Type B pancreatic cell (in vitro differentiated cells): ENCODE results near the gene ZNF555. TPM values are rescaled to one million over a fixed set of nuclear protein-coding genes. Genes with fewer than 3 reads are reported as not detected.

Source experiments
- DNase-seq: peaks from one replicate; pipeline ENCODE4 v3.0.0; 2021; ENCODE audit warnings: mixed read lengths; ENCODE audit not compliant: unreplicated experiment; ENCODE audit errors: extremely low spot score
- H3K27ac Mint-ChIP-seq: 2 replicates; pipeline ENCODE4 v1.8.0; 2021; ENCODE audit warnings: mild to moderate bottlenecking, mixed read lengths
- H3K27me3 Mint-ChIP-seq: 2 replicates; pipeline ENCODE4 v1.8.0; 2021; ENCODE audit warnings: mixed read lengths
- H3K36me3 Mint-ChIP-seq: 2 replicates; pipeline ENCODE4 v1.8.0; 2021; ENCODE audit warnings: mixed read lengths
- H3K4me1 Mint-ChIP-seq: one replicate; pipeline ENCODE4 v1.8.0; 2021; ENCODE audit warnings: mixed read lengths; ENCODE audit not compliant: unreplicated experiment
- H3K4me3 Mint-ChIP-seq: 2 replicates; pipeline ENCODE4 v1.8.0; 2021; ENCODE audit warnings: mild to moderate bottlenecking, mixed read lengths
- H3K9me3 Mint-ChIP-seq: 2 replicates; pipeline ENCODE4 v1.8.0; 2021; ENCODE audit warnings: mixed read lengths
- total RNA-seq: library from RNA; stranded (reverse); gene quantifications from 2 replicates; pipeline ENCODE4 v1.2.1, GENCODE V29; 2021; ENCODE audit warnings: low replicate concordance
- TF ChIP-seq, protein P1 (sequence below): fragments of 200-600 bp; sonication (generic); conservative IDR thresholded peaks from 2 replicates; pipeline ENCODE4 v1.5.0; 2021; ENCODE audit warnings: antibody characterized with exemption, mild to moderate bottlenecking

ZNF555 gene
- total RNA-seq, 1 donor from 2014 or later: 9.7 TPM

DNA sequence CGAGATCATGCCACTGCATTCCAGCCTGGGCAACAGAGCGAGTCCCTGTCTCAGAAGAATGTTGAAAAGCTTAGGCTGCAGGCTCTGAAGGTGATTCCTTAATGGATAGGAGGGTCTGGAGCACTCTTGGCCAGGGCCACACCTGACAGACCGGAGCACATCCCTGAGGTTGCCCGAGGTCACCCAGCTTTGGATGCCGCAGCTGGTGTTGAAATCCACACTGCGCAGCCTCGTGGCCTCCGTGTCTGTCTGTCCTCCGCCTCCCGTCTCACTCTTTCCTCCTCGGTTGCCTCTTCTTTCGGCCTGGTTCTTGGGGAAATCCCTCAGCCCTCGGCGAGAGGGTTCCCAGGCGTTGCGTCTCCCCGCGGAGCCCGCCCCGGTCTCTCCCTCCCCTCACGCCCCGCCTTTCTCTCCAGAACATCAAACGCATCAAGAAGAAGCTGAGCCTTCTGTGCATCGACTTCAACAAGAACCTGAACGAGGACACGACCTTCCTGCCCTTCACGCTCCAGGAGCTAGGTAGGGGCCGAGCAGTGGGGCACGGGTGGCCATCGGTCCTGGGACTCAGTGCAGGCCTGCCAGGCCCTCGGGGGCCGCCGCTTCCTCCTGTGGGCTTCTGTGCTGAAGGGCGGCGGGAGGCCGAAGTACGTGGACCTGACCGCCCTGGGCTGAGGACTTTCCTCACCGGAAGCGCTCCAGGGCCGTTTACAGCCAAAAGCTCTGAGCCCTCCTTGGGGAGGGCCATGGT is 41.8 kb upstream of the ZNF555 start:
- Mint-ChIP-seq H3K36me3 (peaks cover 9% of the 10 kb centered on the region), H3K27me3 (no peaks in the 10 kb centered on the region), H3K4me1 (no peaks in the 10 kb centered on the region), H3K9me3 (no peaks in the 10 kb centered on the region), H3K4me3 (no peak overlapping the region), H3K27ac (no peak overlapping the region)
- TF ChIP-seq, protein P1, sequence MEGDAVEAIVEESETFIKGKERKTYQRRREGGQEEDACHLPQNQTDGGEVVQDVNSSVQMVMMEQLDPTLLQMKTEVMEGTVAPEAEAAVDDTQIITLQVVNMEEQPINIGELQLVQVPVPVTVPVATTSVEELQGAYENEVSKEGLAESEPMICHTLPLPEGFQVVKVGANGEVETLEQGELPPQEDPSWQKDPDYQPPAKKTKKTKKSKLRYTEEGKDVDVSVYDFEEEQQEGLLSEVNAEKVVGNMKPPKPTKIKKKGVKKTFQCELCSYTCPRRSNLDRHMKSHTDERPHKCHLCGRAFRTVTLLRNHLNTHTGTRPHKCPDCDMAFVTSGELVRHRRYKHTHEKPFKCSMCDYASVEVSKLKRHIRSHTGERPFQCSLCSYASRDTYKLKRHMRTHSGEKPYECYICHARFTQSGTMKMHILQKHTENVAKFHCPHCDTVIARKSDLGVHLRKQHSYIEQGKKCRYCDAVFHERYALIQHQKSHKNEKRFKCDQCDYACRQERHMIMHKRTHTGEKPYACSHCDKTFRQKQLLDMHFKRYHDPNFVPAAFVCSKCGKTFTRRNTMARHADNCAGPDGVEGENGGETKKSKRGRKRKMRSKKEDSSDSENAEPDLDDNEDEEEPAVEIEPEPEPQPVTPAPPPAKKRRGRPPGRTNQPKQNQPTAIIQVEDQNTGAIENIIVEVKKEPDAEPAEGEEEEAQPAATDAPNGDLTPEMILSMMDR: no peak
- no peak for DNase-seq

DNA sequence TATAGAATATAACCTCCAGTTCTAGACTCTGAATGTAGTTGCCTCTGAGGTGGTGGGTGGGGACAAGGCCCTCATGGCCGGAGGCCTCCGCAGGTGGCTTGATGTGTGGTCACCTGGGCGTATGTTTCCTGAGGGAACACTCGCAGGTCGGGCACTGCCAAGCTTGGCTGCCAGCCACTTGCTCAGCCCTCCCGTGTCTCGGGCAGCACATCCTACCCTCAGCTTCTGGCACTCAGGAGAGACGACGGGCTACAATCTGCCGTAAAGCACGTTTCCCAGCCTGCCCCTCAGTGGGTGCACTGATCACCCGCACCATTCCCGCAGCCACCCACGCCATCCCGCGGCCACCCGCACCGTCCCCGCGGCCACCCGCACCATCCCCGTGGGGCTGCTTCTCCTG is 40.8 kb upstream of the ZNF555 start:
- Mint-ChIP-seq H3K9me3 (no peaks in the 10 kb centered on the region), H3K27me3 (no peaks in the 10 kb centered on the region), H3K4me1 (no peaks in the 10 kb centered on the region), H3K36me3 (peaks cover 9% of the 10 kb centered on the region), H3K27ac (no peak overlapping the region), H3K4me3 (no peak overlapping the region)
- TF ChIP-seq, protein P1: no peak
- no peak for DNase-seq

GRCh38 chr19:2802826-2803225 is 38.4 kb upstream of the ZNF555 start:
- Mint-ChIP-seq H3K36me3 (peaks cover 9% of the 10 kb centered on the region), H3K9me3 (no peaks in the 10 kb centered on the region), H3K27ac (no peak overlapping the region), H3K4me1 (no peaks in the 10 kb centered on the region), H3K27me3 (no peaks in the 10 kb centered on the region), H3K4me3 (no peak overlapping the region)
- TF ChIP-seq, protein P1: no peak
- no peak for DNase-seq

- no peaks in the 10 kb centered on the region for H3K27me3 Mint-ChIP-seq
- H3K9me3 Mint-ChIP-seq: no peaks in the 10 kb centered on the region
- no peak overlapping the region for H3K27ac Mint-ChIP-seq
- TF ChIP-seq, protein P1: no peak
- no peaks in the 10 kb centered on the region for H3K4me1 Mint-ChIP-seq
- DNase-seq: no peak
- H3K4me3 Mint-ChIP-seq: no peak overlapping the region
- peaks cover 9% of the 10 kb centered on the region for H3K36me3 Mint-ChIP-seq
Observed at GRCh38 chr19:2803486-2804155, 37.7 kb upstream of the ZNF555 start.

DNA sequence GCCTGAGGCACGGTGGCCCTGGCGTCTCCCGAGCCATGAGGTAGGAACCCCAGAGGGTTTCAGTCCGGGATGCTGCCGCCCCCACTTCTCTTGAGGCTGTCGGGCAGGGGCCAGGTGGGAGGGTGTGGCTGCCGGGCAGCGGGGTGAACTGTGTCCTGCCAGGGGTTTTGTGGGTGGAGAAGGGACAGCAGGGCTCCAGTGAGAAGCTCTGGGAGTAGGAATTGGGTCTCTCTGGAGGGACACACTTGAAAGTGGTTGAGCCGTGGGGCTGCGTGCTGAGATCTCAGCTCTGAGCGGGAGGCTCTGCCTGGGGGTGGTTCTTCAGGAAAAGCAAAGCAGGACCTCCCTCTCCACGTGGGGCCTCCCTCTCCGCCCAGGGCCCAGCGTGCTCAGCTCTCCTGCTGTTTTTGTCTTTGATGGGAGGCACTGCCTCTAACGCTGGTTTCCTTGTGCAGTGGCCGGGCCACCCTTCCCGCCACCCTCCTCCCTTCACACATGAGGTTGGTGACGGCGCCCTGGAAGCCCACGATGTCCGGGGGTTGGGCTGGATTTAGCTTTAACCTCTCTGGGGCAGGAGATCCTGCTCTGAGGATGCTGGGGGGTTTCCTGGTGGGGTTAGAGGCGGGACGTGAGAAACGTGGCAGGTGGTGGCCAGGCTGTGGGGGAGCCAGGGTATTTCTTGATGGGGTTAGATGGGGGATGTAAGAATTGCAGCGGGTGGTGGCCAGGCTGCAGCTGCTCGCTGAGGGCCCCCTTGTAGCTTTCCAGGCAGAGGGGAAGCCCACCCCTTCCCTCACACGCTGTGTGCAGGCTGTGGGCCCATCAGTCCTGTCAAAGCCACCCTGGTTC is 36.9 kb upstream of the ZNF555 start:
- Mint-ChIP-seq H3K27me3 (no peaks in the 10 kb centered on the region), H3K36me3 (peaks cover 12% of the 10 kb centered on the region), H3K4me3 (no peak overlapping the region), H3K9me3 (no peaks in the 10 kb centered on the region), H3K4me1 (no peaks in the 10 kb centered on the region), H3K27ac (no peak overlapping the region)
- no peak for DNase-seq
- TF ChIP-seq, protein P1: no peak
